ENCODE measurements around the gene PISD. TPM values are rescaled to one million over a fixed set of nuclear protein-coding genes. Genes with fewer than 3 reads are reported as not detected.

PISD gene
- total and polyA plus RNA-seq, 2 donors (not counting 1 experiment from before 2014, with no cell fraction given) = 21.1 to 25.6 TPM

DNA sequence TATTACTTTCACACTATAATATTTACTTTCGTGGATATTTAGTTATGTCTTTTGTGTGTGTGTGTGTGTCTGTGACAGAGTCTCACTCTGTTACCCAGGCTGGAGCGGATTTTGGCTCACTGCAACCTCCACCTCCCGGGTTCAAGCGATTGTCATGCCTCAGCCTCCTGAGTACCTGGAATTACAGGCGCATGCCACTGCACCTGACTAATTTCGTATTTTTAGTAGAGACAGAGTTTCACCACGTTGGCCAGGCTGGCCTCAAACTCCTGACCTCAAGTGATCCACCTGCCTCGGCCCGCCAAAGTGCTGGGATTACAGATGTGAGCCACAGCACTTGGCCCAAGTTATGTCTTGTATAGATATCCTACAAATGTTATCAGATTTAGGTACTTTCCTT is 9.9 kb downstream of the PISD start:
- Histone ChIP-seq H3K4me3 (replicated peaks in 1 of 4; ENCODE audit: control extremely low read depth in 1 of 4, insufficient read depth in 1 of 4, low read depth in 3 of 4, low read length in 4 of 4) (no peak overlapping the region), H4K20me1 (ENCODE audit: control insufficient read depth, extremely low read depth, insufficient read depth, low read length) (no peaks in the 10 kb centered on the region), H3K9ac (ENCODE audit: insufficient read depth, low read length) (no peak overlapping the region), H3K27me3 (ENCODE audit: control insufficient read depth, insufficient read depth, low read length) (no peaks in the 10 kb centered on the region), H3K36me3 (ENCODE audit: control insufficient read depth, insufficient read depth, low read length) (no peaks in the 10 kb centered on the region), H2AFZ (ENCODE audit: low read length) (no peak overlapping the region), H3K4me1 (ENCODE audit: control insufficient read depth, extremely low read depth, insufficient read depth, low read length) (peaks cover 13% of the 10 kb centered on the region), H3K9me3 (ENCODE audit: control insufficient read depth, insufficient read depth, low read depth, low read length) (no peaks in the 10 kb centered on the region), H3K79me2 (ENCODE audit: control insufficient read depth, insufficient read depth, low read length) (peaks cover 28% of the 10 kb centered on the region), H3K4me2 (ENCODE audit: extremely low read depth, insufficient read depth, low read length) (no peak overlapping the region), H3K27ac (ENCODE audit: insufficient read depth, low read length) (no peak overlapping the region)
- no peak for DNase-seq (ENCODE audit: low read depth in 2 of 2)
- TF ChIP-seq, protein P1, sequence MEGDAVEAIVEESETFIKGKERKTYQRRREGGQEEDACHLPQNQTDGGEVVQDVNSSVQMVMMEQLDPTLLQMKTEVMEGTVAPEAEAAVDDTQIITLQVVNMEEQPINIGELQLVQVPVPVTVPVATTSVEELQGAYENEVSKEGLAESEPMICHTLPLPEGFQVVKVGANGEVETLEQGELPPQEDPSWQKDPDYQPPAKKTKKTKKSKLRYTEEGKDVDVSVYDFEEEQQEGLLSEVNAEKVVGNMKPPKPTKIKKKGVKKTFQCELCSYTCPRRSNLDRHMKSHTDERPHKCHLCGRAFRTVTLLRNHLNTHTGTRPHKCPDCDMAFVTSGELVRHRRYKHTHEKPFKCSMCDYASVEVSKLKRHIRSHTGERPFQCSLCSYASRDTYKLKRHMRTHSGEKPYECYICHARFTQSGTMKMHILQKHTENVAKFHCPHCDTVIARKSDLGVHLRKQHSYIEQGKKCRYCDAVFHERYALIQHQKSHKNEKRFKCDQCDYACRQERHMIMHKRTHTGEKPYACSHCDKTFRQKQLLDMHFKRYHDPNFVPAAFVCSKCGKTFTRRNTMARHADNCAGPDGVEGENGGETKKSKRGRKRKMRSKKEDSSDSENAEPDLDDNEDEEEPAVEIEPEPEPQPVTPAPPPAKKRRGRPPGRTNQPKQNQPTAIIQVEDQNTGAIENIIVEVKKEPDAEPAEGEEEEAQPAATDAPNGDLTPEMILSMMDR (conservative IDR thresholded peaks at IDR 0.05 in 1 of 2, IDR thresholded peaks at IDR 0.05 in 1 of 2; ENCODE audit: low read depth in 1 of 2, low read length in 2 of 2) = no peak
- TF ChIP-seq EZH2 (IDR thresholded peaks at IDR 0.05; ENCODE audit: low read length, missing control alignments) = no peak

DNA sequence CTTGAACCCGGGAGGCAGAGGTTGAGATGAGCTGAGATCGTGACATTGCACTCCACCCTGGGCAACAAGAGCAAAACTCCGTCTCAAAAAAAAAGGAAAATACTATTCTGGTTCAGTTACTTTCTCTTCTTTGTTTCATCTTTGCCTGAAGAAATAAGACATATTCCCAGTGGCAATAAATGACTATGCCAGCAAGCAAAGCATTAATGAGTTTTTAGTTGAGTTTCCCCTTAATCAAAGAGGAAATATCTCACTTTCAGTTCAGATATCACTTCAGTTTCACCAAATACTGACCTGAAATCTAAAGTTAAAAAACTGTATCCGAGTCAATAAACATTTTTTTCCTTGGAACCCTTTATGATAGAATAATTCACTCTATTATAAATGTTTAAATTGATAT is 10.4 kb downstream of the PISD start:
- H3K4me3 ChIP-seq (replicated peaks in 1 of 4; ENCODE audit: control extremely low read depth in 1 of 4, insufficient read depth in 1 of 4, low read depth in 3 of 4, low read length in 4 of 4) = no peak overlapping the region
- no peaks in the 10 kb centered on the region for H4K20me1 ChIP-seq (ENCODE audit: control insufficient read depth, extremely low read depth, insufficient read depth, low read length)
- TF ChIP-seq, protein P1 (conservative IDR thresholded peaks at IDR 0.05 in 1 of 2, IDR thresholded peaks at IDR 0.05 in 1 of 2; ENCODE audit: low read depth in 1 of 2, low read length in 2 of 2) = no peak
- TF ChIP-seq EZH2 (IDR thresholded peaks at IDR 0.05; ENCODE audit: low read length, missing control alignments) = no peak
- DNase-seq (ENCODE audit: low read depth in 2 of 2) = no peak
- no peaks in the 10 kb centered on the region for H3K36me3 ChIP-seq (ENCODE audit: control insufficient read depth, insufficient read depth, low read length)
- H3K27me3 ChIP-seq (ENCODE audit: control insufficient read depth, insufficient read depth, low read length) = no peaks in the 10 kb centered on the region
- no peak overlapping the region for H3K4me2 ChIP-seq (ENCODE audit: extremely low read depth, insufficient read depth, low read length)
- no peak overlapping the region for H2AFZ ChIP-seq (ENCODE audit: low read length)
- H3K9me3 ChIP-seq (ENCODE audit: control insufficient read depth, insufficient read depth, low read depth, low read length) = no peaks in the 10 kb centered on the region
- peaks cover 26% of the 10 kb centered on the region for H3K79me2 ChIP-seq (ENCODE audit: control insufficient read depth, insufficient read depth, low read length)
- H3K4me1 ChIP-seq (ENCODE audit: control insufficient read depth, extremely low read depth, insufficient read depth, low read length) = peaks cover 16% of the 10 kb centered on the region
- H3K9ac ChIP-seq (ENCODE audit: insufficient read depth, low read length) = no peak overlapping the region
- no peak overlapping the region for H3K27ac ChIP-seq (ENCODE audit: insufficient read depth, low read length)

DNA sequence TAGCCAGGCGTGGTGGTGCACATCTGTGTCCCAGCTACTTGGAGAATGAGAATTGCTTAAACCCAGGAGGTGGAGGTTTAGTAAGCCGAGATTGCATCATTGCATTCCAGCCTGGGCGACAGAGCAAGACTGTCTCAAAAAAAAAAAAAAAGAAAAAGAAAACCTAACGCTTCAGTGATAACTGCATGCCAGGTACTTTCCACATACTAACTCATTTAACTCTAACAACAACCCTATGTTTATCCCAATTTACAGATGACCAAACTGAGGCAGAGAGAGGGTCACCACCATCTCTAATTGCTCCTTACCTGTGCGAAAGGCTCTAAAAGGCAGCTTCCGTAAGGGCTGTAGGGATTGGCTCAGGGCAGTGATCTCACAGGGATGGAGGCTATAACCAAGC is 11.6 kb downstream of the PISD start:
- Histone ChIP-seq H3K27ac (ENCODE audit: insufficient read depth, low read length) (no peak overlapping the region), H3K4me3 (replicated peaks in 1 of 4; ENCODE audit: control extremely low read depth in 1 of 4, insufficient read depth in 1 of 4, low read depth in 3 of 4, low read length in 4 of 4) (no peak overlapping the region), H4K20me1 (ENCODE audit: control insufficient read depth, extremely low read depth, insufficient read depth, low read length) (no peaks in the 10 kb centered on the region), H2AFZ (ENCODE audit: low read length) (no peak overlapping the region), H3K27me3 (ENCODE audit: control insufficient read depth, insufficient read depth, low read length) (no peaks in the 10 kb centered on the region), H3K9ac (ENCODE audit: insufficient read depth, low read length) (no peak overlapping the region), H3K4me2 (ENCODE audit: extremely low read depth, insufficient read depth, low read length) (peak overlapping the region; percentile 32), H3K9me3 (ENCODE audit: control insufficient read depth, insufficient read depth, low read depth, low read length) (no peaks in the 10 kb centered on the region), H3K36me3 (ENCODE audit: control insufficient read depth, insufficient read depth, low read length) (no peaks in the 10 kb centered on the region), H3K4me1 (ENCODE audit: control insufficient read depth, extremely low read depth, insufficient read depth, low read length) (peaks cover 18% of the 10 kb centered on the region), H3K79me2 (ENCODE audit: control insufficient read depth, insufficient read depth, low read length) (peaks cover 24% of the 10 kb centered on the region)
- no peak for TF ChIP-seq EZH2 (IDR thresholded peaks at IDR 0.05; ENCODE audit: low read length, missing control alignments)
- TF ChIP-seq, protein P1 (conservative IDR thresholded peaks at IDR 0.05 in 1 of 2, IDR thresholded peaks at IDR 0.05 in 1 of 2; ENCODE audit: low read depth in 1 of 2, low read length in 2 of 2) = no peak
- peak; percentile 74 to 85 for DNase-seq (ENCODE audit: low read depth in 2 of 2)
